Common myeloid progenitor, CD34-positive (primary cell): Measurements from ENCODE around the gene TSBP1.

Experiments
- CTCF ChIA-PET: fragments of 350-600 bp; sonication (Branson Sonifier 250); formaldehyde crosslinking; loops from one replicate; lab custom pipeline; 2021; ENCODE audit warnings: antibody characterized with exemption; lab: Charles Lee
- POLR2A ChIA-PET: fragments of 350-600 bp; sonication (Branson Sonifier 250); formaldehyde crosslinking; loops from one replicate; lab custom pipeline; 2021; ENCODE audit warnings: antibody characterized with exemption; lab: Charles Lee
- DNase-seq, 3 donors: peaks; one replicate each; pipeline versions ENCODE4 v3.0.0 to v3.0.0-alpha.2; 2013
- H3K27ac ChIP-seq, 2 experiments: 1 replicate in 1 of 2; 2 replicates in 1 of 2; pipeline ENCODE4 v1.7.0; 2013; ENCODE audit warnings: inconsistent platforms in 2 of 2, low read length in 2 of 2, mild to moderate bottlenecking in 2 of 2, low read depth in 1 of 2, moderate library complexity in 1 of 2; ENCODE audit not compliant: severe bottlenecking in 2 of 2, insufficient read depth in 1 of 2, poor library complexity in 1 of 2
- H3K27me3 ChIP-seq, 5 experiments: replicated peaks in 2 of 5; 1 replicate in 3 of 5; 2 replicates in 2 of 5; pipeline versions ENCODE4 v1.6.1 to v1.7.0; 2013; ENCODE audit warnings: low read length in 4 of 5, mild to moderate bottlenecking in 2 of 5, moderate library complexity in 2 of 5, inconsistent platforms in 1 of 5; ENCODE audit not compliant: insufficient read depth in 5 of 5, control insufficient read depth in 4 of 5
- H3K36me3 ChIP-seq, 4 experiments: 1 replicate in 2 of 4; 2 replicates in 2 of 4; pipeline versions ENCODE4 v1.6.1 to v1.7.0; 2013; ENCODE audit warnings: low read length in 3 of 4, control low read depth in 1 of 4, mild to moderate bottlenecking in 1 of 4; ENCODE audit not compliant: control insufficient read depth in 4 of 4, insufficient read depth in 4 of 4
- H3K4me1 ChIP-seq, 4 experiments: 1 replicate in 3 of 4; 2 replicates in 1 of 4; pipeline versions ENCODE4 v1.6.1 to v1.7.1; 2013; ENCODE audit warnings: low read length in 3 of 4, mild to moderate bottlenecking in 3 of 4, control low read depth in 1 of 4, inconsistent platforms in 1 of 4, moderate library complexity in 1 of 4; ENCODE audit not compliant: control insufficient read depth in 4 of 4, insufficient read depth in 4 of 4; ENCODE audit errors: control extremely low read depth in 1 of 4
- H3K4me3 ChIP-seq, 7 experiments: 1 replicate in 4 of 7; 2 replicates in 3 of 7; pipeline versions ENCODE4 v1.5.1 to v1.7.0; 2013; ENCODE audit warnings: mild to moderate bottlenecking in 7 of 7, low read length in 6 of 7, moderate library complexity in 6 of 7, inconsistent platforms in 2 of 7, low read depth in 2 of 7, control low read depth in 1 of 7; ENCODE audit not compliant: insufficient read depth in 4 of 7, control insufficient read depth in 1 of 7; ENCODE audit errors: extremely low read depth in 1 of 7
- H3K9me3 ChIP-seq, 5 experiments: 1 replicate in 4 of 5; 2 replicates in 1 of 5; pipeline versions ENCODE4 v1.6.1 to v1.7.1; 2013; ENCODE audit warnings: low read length in 4 of 5, mild to moderate bottlenecking in 2 of 5, inconsistent platforms in 1 of 5, low read depth in 1 of 5, moderate library complexity in 1 of 5; ENCODE audit not compliant: control insufficient read depth in 4 of 5, insufficient read depth in 2 of 5; ENCODE audit errors: control extremely low read depth in 1 of 5
- WGBS: methylation state at CpG from one replicate; pipeline ENCODE4 v1.1.5; 2013; ENCODE audit not compliant: insufficient coverage; 5-methylcytosine and 5-hydroxymethylcytosine counted together

TSBP1 gene

DNA sequence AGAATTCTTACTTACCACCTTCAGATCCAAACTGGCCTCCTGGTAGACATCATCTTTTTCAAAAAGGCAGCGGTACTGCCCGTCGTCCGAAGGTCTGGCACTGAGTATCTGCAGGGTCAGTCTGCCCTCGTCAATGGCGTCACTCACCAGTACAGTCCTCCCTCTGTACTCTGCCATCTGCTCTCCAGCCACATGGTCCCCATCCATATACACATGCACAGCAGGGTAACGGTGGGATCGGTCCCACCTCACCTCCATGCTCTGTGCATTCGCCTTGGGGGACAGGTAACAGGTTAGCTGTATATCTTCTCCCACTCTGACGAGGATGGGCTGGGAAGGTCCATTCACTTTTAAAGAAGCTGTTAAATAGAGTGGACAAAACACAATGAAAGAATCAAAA, 24.3 kb upstream of the TSBP1 start:
- H3K27ac ChIP-seq: no peak overlapping the region
- H3K36me3 ChIP-seq: no peaks in the 10 kb centered on the region
- H3K4me3 ChIP-seq: no peak overlapping the region
- ChIA-PET CTCF (interaction anchor here (1.7 kb wide), 1 partner anchor 12 kb away, joined by 5 read pairs; no protein-coding TSS in a partner anchor), POLR2A (no interaction called here)
- WGBS: 97% methylated on average over 10 of the region's 10 CpGs
- H3K27me3 ChIP-seq: peaks cover 0 to 2% (median 0%) of the 10 kb centered on the region in 5 experiments
- no peak for DNase-seq
- H3K9me3 ChIP-seq: no peaks in the 10 kb centered on the region
- H3K4me1 ChIP-seq: peaks cover 0 to 14% (median 3%) of the 10 kb centered on the region in 4 experiments

DNA sequence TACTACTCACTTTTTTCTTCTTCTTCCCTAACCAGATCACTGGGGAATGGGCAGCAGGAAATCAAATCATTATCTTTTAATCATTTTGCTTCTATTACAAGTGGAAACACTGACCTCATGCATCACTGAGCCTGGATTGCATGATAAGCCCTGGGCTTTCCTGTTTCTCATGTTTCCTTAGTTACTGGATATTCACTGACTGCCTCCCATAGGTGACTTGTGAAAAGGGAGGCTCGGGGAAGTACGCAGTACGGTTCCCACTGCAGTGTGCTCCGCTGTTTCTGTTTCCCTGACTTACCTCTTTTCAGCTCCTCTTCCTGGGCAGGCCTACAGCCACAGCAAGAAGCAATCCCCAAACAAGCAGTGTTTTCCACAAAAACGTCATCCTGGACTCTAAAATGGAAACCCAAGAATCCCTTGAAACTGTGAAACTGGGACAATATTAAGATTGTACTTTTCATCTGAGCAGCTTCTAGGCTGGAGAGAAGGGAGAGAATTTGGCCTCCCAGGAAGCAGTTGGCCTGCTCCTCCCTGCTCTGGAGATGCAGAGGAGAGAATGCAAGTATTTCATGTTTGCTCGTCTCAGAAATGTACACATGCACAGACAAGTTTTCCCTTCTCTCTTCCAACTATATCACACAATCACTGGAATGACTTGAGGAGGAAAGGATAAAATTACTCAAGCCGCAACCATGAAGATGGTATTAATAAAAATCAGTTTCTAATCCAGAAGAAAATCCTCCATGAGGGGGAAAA, 22.1 kb upstream of the TSBP1 start:
- 0% methylated on average over 4 of the region's 7 CpGs for WGBS
- CTCF ChIA-PET: interaction anchor here (0.6 to 1.1 kb wide), 5 partner anchors 9 to 1364 kb away, joined by 3 read pairs; no protein-coding TSS in a partner anchor
- no peak overlapping the region for H3K4me3 ChIP-seq
- POLR2A ChIA-PET: no interaction called here
- peaks cover 0 to 21% (median 5%) of the 10 kb centered on the region in 4 experiments for H3K4me1 ChIP-seq
- H3K9me3 ChIP-seq: no peaks in the 10 kb centered on the region
- DNase-seq: peak; percentile 87 to 92 (median 89)
- no peaks in the 10 kb centered on the region for H3K36me3 ChIP-seq
- peaks cover 0 to 2% (median 0%) of the 10 kb centered on the region in 5 experiments for H3K27me3 ChIP-seq
- no peak overlapping the region for H3K27ac ChIP-seq

DNA sequence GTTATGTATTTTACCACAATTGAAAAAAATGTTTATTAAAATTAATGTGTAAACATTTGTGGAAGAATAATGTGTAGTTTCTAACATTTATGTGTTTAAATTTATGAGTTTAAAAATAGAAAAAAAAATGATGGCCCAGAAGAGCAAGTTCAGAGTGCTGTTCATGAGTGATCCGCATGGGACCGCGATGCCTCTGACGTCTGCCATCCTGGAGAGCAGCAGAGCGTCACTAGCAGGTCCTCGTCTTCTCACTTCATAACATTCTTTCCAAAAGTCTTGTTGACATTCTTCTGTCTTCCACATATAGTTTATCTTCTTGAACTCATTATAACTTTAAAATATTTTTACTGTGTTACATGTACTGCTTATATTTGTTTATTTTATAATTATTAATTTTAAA, 19.8 kb upstream of the TSBP1 start:
- H3K9me3 ChIP-seq: no peaks in the 10 kb centered on the region
- H3K27ac ChIP-seq: no peak overlapping the region
- CTCF ChIA-PET: interaction anchor here (1.1 kb wide), 1 partner anchor 136 kb away, joined by 3 read pairs; no protein-coding TSS in a partner anchor
- no peak overlapping the region for H3K4me3 ChIP-seq
- H3K4me1 ChIP-seq: peaks cover 0 to 21% (median 5%) of the 10 kb centered on the region in 4 experiments
- no peak for DNase-seq
- H3K27me3 ChIP-seq: peaks cover 0 to 4% (median 2%) of the 10 kb centered on the region in 5 experiments
- no peaks in the 10 kb centered on the region for H3K36me3 ChIP-seq
- WGBS: 100% methylated on average over 6 of the region's 6 CpGs
- POLR2A ChIA-PET: no interaction called here

DNA sequence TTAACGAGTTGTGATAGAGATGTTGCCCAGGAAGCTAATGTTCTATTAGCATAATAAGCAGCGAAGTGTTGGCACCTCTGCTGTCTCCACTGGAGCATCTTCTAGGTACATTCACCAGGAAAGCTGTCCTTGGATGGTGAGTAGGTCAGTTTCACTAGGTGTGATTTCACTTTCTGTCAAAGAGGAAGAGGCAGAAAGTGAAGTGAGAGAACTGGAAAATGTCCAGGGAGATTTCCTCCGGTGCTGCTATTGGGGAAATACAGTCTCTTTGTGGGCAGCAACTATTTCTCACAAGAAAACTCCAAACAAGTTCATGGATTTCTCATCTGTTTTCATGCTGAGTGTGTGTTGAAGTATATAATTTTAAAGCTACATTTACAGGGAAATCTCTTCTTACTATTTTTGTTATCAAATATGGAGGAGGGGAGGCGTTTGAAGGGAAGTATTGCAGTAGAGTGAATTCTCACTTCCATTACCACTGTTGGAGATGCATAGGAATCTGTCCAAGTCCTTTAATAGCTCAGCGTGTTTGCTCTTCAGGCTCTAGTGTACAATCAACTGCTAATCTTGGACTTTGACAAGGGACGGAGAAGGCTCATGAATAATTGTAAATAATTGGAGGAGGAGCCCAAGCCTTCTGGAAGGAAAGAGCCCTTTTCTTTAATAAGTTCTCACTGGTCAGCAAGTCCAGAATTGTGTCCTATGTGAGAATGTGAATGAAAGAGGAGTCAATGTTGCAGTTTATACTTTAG, 16.1 kb upstream of the TSBP1 start:
- Histone ChIP-seq H3K36me3 (no peaks in the 10 kb centered on the region), H3K9me3 (no peaks in the 10 kb centered on the region), H3K27ac (no peak overlapping the region), H3K27me3 (peaks cover 0 to 4% (median 0%) of the 10 kb centered on the region in 5 experiments), H3K4me3 (no peak overlapping the region), H3K4me1 (peaks cover 0 to 9% (median 2%) of the 10 kb centered on the region in 4 experiments)
- no peak for DNase-seq
- CTCF ChIA-PET: interaction anchor here (0.9 to 1.2 kb wide), 5 partner anchors 16 to 142 kb away, joined by 3 to 7 read pairs (median 3); no protein-coding TSS in a partner anchor
- 100% methylated on average over 3 of the region's 6 CpGs for WGBS
- POLR2A ChIA-PET: no interaction called here

DNA sequence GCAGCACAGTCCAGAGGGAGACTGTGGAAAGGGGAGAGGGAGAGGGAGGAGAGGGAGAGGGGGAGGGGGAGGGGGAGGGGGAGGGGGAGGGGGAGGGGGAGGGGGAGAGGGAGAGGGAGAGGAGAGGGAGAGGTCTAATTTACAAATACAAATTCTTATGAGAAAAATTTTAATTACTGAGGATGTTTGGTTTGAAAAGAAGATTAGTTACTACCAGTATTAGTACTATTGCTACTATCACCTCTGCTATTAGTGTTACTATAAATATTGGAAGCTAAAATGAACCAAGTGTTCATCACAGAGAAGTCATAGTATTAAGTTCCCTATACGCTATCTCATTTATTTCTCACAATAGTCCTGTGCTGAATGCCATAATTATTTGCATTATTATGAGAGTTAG, 14.3 kb upstream of the TSBP1 start:
- POLR2A ChIA-PET: no interaction called here
- Histone ChIP-seq H3K4me3 (no peak overlapping the region), H3K27me3 (peaks cover 0 to 4% (median 0%) of the 10 kb centered on the region in 5 experiments), H3K4me1 (peaks cover 0 to 8% (median 2%) of the 10 kb centered on the region in 4 experiments), H3K9me3 (no peaks in the 10 kb centered on the region), H3K27ac (no peak overlapping the region), H3K36me3 (no peaks in the 10 kb centered on the region)
- no CpG with 5 or more reads among the region's 1 CpG for WGBS
- DNase-seq: no peak
- CTCF ChIA-PET: no interaction called here

DNA sequence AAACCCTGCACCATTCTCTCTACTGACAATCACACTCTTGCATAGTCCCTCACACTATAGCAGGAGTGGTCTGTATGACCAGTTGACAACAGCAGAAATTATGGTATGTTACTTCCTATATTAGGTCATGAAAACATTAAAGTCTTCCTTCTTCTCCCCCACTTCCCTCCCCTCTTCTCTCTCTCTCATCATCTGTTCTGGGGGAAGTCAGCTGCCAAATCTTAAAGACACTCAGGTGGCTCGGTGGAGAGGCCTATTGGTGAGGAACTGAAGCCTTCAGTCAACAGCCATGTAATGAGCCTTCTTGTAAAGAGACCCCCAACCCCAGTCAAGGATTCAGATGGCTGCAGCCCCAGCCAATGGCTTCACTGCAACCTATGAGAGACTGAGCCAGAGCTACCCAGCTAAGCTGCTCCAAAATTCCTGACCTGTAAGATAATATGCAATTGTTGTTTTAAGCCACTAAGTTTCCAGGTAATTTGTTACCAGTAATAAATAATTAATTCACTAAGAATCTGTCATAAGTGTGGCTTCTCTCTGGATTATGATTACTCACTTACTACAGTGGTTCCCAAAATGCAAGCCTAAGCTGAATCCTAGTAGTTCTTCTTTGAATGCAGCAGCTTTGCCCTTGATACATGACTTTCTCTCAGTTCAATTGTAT, 11.2 kb upstream of the TSBP1 start:
- peak in 2 of 3 donors; percentile 29 to 62 for DNase-seq
- CTCF ChIA-PET: interaction anchor here (0.7 to 1.3 kb wide), 2 partner anchors 11 to 27 kb away, joined by 3 to 4 read pairs; no protein-coding TSS in a partner anchor
- no peaks in the 10 kb centered on the region for H3K36me3 ChIP-seq
- no peaks in the 10 kb centered on the region for H3K4me1 ChIP-seq
- H3K9me3 ChIP-seq: no peaks in the 10 kb centered on the region
- WGBS: no CpG with 5 or more reads among the region's 1 CpG
- POLR2A ChIA-PET: interaction anchor here (0.6 kb wide), 1 partner anchor 53 kb away, joined by 3 read pairs; no protein-coding TSS in a partner anchor
- H3K27ac ChIP-seq: no peak overlapping the region
- no peak overlapping the region for H3K4me3 ChIP-seq
- peaks cover 0 to 2% (median 0%) of the 10 kb centered on the region in 5 experiments for H3K27me3 ChIP-seq
